GM21723 (cell line): ENCODE results near the gene ZDHHC16.
A peak's percentile ranks its signal among the peaks of the same experiment; 100 is the strongest.
"Not testable (repeated sequence)": the region's sequence is repeated elsewhere in the genome, so short reads cannot be mapped to it uniquely, and the experiment has no call there.

ENCODE experiments used
- ATAC-seq: cut with Tn5 transposase; IDR thresholded peaks from one replicate; pipeline ENCODE4 v1.9.1; 2021; ENCODE audit warnings: mild to moderate bottlenecking, moderate library complexity; ENCODE audit not compliant: unreplicated experiment

The ZDHHC16 gene

DNA sequence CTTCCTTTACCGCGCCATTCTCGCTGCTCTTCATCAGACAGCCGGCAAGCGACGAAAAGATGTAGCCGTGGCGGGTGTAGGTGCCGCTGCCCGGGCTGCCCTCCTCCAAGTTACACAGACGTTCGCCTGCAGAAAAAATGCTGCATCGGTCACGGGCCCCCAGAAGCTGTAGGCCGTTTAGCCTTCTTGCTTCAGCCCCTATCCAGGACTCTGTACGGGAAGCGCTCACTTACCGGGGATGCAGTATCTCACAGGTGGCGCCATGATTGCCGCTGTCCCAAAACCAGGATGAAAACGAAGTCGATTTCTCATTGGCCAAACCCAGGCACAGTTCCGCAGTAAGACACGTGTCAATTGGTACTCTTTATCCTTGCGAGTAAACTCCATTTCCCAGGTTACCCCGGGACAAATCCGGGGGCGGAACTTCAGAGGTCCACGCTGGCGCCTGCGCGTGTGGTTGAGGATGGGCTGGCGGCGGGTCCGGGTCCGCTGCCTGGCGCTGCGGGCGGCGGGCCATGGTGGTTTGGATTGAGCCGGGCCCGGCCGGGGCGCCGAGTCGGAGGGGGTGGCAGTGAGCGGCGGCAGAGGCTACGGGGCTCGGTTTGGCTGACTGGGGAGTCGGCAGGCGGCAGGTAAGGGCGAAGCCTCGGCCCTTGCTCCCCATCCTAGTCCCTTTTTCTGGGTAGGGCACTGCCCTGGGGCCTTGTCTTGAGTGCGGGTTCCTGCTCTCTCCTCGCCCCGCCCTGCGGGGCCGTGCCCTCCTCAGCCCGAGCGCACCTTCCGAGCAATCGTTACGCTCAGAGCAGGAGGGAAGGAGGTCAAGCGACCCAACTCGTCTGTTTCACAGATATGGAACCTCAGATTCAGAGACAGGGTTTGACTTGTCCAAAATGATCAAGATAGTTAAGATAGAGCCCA, at the start of gene ZDHHC16, which contains the start of gene EXOSC1:
ZDHHC16 (plus strand) TSS at position 454 of the 918 bp plus-strand sequence. CDS start 5,501 bp downstream, outside the sequence.
EXOSC1 (minus strand) TSS at position 285 of the 918 bp plus-strand sequence; CDS start at position 264, 21 bp downstream.
- peak; percentile 97 for ATAC-seq

DNA sequence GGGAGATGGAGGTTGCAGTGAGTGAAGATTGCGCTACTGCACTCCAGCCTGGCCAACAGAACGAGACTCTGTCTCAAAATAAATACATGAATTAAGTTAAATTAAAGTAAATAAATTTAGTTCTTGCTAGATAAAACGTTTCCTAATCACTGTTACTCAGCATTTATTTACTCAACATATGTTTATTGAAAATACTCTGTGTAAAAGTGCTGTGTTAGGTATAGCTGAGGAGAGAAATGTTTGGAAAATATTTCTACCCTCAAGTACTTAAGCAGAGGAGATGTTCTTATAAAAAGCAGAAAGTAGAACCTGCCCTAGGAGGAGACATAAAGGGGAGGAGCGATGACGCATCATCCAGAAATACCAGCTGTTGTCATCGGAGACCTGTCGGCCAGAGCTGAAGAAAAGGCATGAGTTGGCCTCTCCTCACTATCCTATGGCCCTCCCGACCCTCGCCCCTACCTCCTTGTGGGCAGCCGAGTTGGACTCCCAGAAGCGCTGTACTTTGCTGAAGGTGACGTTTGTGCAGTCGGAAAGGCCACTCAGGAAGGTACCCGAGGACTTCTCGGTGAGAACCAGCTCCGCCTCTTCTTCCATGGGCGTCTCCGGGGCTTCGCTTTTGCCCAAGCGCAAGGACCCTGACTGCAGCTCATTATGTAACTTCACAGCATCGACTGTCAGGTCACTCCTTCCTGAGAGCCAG, 46.0 kb upstream of the ZDHHC16 start:
- ATAC-seq: no peak

- ATAC-seq: peak; percentile 97
These were observed 45.1 kb upstream of the ZDHHC16 start, which contains the start of gene RRP12 for GRCh38 chr10:97400665-97401454. RRP12 (minus strand) TSS chr10:97401340; CDS start chr10:97401231, 109 bp downstream.

DNA sequence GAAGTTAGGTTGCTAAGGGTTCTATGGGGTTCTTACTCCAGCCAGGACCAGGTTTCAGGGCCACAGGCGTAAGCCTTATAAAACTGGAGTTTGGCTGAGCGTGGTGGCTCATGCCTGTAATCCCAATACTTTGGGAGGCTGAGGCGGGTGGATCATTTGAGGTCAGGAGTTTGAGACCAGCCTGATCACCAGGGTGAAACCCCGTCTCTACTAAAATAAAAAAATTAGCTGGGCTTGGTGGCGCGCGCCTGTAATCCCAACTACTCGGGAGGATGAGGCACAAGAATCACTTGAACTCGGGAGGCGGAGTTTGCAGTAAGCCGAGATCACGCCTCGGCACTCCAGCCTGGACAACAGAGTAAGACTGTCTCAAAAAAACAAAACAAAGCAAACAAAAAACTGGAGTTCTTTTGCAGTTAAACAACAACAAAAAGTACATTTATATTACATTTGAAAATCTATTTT, 44.5 kb upstream of the ZDHHC16 start:
- no peak for ATAC-seq

DNA sequence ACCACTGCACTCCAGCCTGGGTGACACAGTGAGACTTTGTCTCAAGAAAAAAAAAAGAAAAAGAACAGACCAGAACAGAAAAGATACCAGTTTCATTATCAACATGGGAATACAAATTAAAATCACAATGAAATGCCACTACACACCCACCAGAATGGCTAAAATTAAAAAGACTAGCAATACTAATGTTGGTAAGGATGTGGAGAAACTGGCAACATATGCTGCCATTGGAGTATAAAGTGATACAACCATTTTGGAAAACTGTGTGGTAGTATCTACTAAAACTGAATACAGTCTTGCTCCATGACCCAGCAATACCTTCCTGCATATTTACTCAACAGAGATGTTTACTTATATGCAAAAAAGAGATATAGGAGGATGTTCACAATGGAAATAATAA, 41.9 kb upstream of the ZDHHC16 start:
- no peak for ATAC-seq

GRCh38 chr10:97406064-97406463, 39.9 kb upstream of the ZDHHC16 start:
- no peak for ATAC-seq

DNA sequence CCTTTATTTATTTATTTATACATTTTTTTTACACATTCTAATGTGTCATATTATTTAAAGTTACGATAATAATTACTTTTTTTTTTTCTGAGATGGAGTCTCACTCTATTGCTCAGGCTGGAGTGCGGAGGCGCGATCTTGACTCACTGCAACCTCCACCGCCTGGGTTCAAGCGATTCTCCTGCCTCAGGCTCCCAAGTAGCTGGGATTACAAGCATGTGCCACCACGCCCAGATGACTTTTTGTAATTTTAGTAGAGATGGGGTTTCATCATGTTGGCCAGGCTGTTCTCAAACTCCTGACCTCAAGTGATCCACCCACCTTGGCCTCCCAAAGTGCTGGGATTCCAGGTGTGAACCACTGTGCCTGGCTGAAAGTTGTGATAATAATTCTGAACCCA, 39.5 kb upstream of the ZDHHC16 start:
- ATAC-seq: not testable (repeated sequence)

DNA sequence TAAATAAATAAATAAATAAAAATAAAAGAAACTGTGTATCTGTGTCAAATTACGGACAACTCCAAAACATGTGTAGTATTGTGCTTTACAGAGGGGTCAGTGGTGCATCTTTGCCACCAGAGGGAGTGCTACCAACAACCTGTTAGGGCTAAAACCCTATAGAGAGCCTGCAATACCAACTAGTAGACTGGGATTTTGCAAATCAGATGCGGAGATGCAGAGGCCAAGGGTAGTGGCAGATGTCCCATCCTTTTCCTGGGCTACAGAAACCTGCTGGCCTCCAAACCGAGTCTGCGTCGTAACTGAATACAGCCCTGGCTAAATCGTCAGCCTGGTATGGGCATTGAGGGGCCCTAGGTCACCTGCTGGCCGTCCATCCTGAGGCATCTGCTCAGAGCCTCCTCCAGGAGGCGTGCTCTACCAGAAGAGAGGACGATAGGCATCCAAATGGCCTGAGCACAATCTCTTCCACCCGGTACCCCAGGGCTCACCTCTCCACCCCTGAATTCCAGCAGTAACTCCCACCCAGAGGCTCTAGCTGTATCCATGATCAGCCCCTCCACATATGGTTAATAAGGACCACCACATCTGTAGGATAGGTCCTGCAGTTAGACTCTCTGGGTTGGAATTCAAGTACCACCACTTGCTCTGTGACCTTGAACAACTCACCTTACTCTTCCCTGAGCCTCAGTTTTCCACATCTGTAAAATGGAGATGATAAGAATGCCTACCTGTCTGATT, 38.6 kb upstream of the ZDHHC16 start:
- peak; percentile 96 for ATAC-seq

DNA sequence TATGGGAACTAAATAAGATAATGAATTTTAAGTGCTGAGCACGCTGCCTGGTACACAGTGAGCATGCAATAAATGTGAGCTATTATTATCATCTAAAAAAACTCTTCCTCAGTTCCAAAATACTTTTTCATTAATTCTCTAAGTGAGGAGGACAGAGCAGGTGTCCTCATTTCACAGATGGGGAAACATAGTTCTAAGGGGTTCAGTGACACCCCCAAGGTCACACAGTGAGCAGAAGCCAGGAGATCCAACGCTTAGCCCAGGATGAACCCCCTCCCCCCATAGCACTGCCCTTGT, 38.1 kb upstream of the ZDHHC16 start:
- no peak for ATAC-seq

- ATAC-seq: no peak
These were observed 37.4 kb upstream of the ZDHHC16 start for GRCh38 chr10:97408496-97408992.

DNA sequence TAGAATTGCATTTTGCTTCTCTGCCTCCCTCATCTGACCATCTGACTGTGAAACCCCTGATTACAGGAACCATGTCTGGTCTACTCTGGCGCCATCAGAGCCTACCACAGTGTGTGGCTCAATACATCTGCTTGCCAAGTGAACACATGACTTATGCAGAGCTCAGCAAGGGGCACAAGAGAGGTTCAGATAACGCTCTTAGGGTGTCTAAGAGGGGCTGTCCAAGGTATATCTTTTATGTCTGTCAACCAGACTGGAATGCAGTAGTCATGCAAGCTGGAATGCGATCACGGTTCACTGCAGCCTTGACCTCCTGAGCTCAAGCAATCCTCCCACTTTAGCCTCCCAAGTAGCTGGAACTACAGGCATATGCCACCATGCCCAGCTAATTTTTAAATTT, 34.6 kb upstream of the ZDHHC16 start:
- ATAC-seq: no peak

DNA sequence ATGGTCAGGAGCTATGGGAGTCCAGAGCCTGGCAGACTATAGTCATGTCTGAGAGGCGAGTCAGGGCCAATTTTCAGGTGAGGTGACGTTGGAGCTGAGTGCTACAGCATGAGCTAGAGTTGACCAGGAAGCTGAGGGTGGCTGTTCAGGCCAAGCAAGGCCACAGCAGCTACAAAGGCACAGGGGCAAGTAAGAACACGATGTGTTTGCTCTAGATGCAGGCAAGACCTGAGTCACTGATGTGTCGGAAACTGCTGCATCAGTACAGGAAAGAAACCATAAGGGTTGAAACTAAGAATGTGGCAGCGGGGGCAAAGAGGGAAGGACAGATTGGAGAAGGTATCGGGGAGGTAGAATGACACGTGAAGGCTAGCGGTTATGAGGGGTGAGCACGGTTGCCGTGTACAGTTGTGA, 33.1 kb upstream of the ZDHHC16 start:
- ATAC-seq: no peak

- ATAC-seq: no peak
These were observed 29.4 kb upstream of the ZDHHC16 start for GRCh38 chr10:97416565-97416964.

DNA sequence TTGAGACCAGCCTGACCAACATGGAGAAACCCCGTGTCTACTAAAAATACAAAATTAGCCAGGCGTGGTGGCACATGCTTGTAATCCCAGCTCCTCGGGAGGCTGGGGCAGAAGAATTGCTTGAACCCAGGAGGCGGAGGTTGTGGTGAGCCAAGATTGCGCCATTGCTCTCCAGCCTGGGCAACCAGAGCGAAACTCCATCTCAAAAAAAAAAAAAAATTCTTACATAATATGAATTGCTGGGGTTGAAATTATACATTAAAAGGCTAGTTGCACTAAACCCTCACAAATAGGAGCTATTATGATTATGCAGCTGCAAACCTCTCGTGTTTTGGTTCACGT, 22.2 kb upstream of the ZDHHC16 start:
- ATAC-seq: not testable (repeated sequence)

DNA sequence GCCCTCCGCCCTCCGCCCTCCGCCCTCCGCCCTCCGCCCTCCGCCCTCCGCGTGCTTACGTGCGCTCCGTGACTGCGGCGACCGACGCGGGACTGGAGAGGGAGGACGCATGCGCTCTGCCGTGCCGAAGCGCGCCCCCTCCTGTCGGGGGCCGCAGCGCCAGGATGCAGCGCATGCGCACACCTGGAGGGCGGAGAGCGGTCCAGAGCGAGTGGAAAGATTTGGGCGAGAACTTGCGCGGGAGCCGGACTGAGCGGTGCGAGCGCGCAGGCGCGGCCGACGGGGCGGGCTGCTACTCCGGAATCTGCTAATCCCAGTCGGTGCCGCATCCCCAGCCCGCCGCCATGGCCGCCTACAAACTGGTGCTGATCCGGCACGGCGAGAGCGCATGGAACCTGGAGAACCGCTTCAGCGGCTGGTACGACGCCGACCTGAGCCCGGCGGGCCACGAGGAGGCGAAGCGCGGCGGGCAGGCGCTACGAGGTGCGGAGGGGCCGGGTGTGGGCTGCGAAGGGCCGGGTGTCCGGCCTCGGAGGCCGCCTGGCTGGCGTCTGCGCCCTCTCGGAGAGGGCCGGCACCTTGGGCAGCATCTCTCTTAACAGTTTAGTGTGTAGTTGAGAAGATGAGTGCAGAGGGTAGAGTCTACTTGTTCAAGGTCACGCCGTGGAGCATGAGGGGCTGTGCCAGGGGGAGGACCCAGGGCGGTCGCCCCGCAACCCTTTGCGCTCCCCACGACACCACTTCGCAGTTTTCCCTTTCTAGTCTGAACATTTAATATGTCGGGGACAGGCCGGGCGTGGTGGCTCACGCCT, 19.8 kb upstream of the ZDHHC16 start, which contains the start of gene PGAM1:
PGAM1 (plus strand) TSS at position 228 of the 812 bp plus-strand sequence; CDS start at position 345, 117 bp downstream.
- peak; percentile 80 for ATAC-seq

DNA sequence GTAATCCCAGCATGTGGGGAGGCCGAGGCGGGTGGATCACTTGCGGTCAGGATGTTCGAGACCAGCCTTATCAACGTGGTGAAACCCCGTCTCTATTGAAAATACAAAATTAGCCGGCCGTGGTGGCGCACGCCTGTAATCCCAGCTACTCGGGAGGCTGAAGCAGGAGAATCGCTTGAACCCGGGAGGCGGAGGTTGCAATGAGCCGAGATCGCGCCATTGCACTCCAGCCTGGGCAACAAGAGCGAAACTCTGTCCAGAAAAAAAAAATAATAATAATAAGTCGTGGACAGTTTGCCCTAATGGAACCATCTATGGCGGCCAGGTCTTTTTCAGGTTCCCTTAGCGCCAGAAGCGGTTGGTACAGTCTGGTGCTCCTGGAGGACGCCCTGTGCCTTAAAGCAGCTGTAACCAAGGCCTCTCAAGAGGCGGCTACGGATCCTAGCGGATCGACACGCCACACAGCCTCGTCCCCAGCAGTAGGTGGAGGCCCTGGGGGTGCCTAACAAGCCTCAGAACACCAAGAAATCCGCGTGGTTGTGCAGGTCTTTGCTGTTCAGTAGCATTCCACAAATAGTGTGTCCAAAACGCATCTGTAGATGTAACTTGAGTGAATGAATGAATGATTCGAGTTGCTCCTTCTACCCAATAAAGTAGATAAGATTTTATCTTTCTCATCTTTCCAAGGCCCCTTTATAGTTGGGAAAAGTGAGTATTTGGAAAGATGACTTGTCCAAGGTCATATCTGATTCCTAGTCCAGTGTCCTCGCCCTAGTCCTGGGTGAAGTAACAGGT, 19.0 kb upstream of the ZDHHC16 start:
- no peak for ATAC-seq

GRCh38 chr10:97427571-97428179, 18.3 kb upstream of the ZDHHC16 start:
- ATAC-seq: no peak

GRCh38 chr10:97428572-97428981, 17.4 kb upstream of the ZDHHC16 start:
- no peak for ATAC-seq
